Right lobe of liver (tissue), 6 donors: ENCODE data around the gene RSPO1. TPM values are rescaled to one million over a fixed set of nuclear protein-coding genes. Genes with fewer than 3 reads are reported as not detected.
"Not testable (repeated sequence)": the region's sequence is repeated elsewhere in the genome, so short reads cannot be mapped to it uniquely, and the experiment has no call there.

Experiments used
- ATAC-seq, 4 donors: fragments of 200-7000 bp; cut with Tn5 transposase; one replicate each; pipeline ENCODE4 v1.9.1; 2020; ENCODE audit warnings: mild to moderate bottlenecking in 4 of 4, moderate library complexity in 4 of 4
- DNase-seq, 3 donors: peaks; one replicate each; pipeline ENCODE4 v3.0.0-alpha.2; 2020
- H3K27ac ChIP-seq, 3 donors: fragments of 200-600 bp; one replicate each; pipeline ENCODE4 v1.8.0; 2022
- H3K27me3 ChIP-seq, 2 donors: fragments of 200-600 bp; one replicate each; pipeline ENCODE4 v1.8.0; 2022
- H3K36me3 ChIP-seq, 4 donors: fragments of 200-600 bp; sonication (generic) in 1 of 4; one replicate each; pipeline versions ENCODE4 v1.5.1 to v1.8.0; 2017 to 2022; ENCODE audit warnings: control low read depth in 1 of 4
- H3K4me1 ChIP-seq, 4 donors: fragments of 200-600 bp; sonication (generic) in 1 of 4; one replicate each; pipeline versions ENCODE4 v1.5.1 to v1.8.0; 2017 to 2022; ENCODE audit warnings: control low read depth in 1 of 4
- H3K4me3 ChIP-seq, 3 donors: fragments of 200-600 bp; one replicate each; pipeline ENCODE4 v1.8.0; 2022
- H3K9me3 ChIP-seq, 4 donors: fragments of 200-600 bp; sonication (generic) in 1 of 4; one replicate each; pipeline versions ENCODE4 v1.5.1 to v1.8.0; 2017 to 2022; ENCODE audit warnings: control low read depth in 1 of 4
- CTCF ChIP-seq, 4 donors: fragments of 200-600 bp in 3 of 4; fragments of 450-650 bp in 1 of 4; IDR thresholded peaks; one replicate each; pipeline versions ENCODE4 v1.5.1 to v1.8.0; 2016 to 2022; ENCODE audit warnings: antibody characterized with exemption in 4 of 4, mild to moderate bottlenecking in 2 of 4
- POLR2A ChIP-seq: fragments of 450-650 bp; IDR thresholded peaks from one replicate; pipeline ENCODE4 v1.6.1; 2017; ENCODE audit warnings: antibody characterized with exemption, mild to moderate bottlenecking
- WGBS: methylation state at CpG from one replicate; pipeline ENCODE4 v1.1.6; 2018; ENCODE audit warnings: low coverage, low lambda C conversion rate; ENCODE audit not compliant: insufficient coverage; ENCODE audit errors: missing lambda C conversion rate; 5-methylcytosine and 5-hydroxymethylcytosine counted together
- intact Hi-C, 2 donors: fragments of 100-400 bp; cut with DNase I; formaldehyde crosslinking; loops; one replicate each; pipeline versions ENCODE4 v1.11.2 to v1.14.1; 2022
- total RNA-seq, 6 experiments: library from RNA; depleted of rRNA in 2 of 6; stranded (reverse); fragments of >200 nt in 2 of 6; fragmentation: NEBNext Ultra II Directional in 3 of 6; extraction: Animal tissue kit (Norgen Biotek cat#: 25700) in 3 of 6; gene quantifications; one replicate each; pipeline versions ENCODE4 v1.1.0 to v1.2.4, GENCODE V29; 2016 to 2023
- donor health status: DM: no; HTN: yes; CAD: no.
- donor health status: DM: no; HTN: no; CAD: no.
- donor health status: DM: no; HTN: no; CAD: no.
- donor health status: DM: no; HTN: yes; CAD: no.
- donor health status: DM: no; HTN: yes; CAD: no.

Gene RSPO1
- total RNA-seq, 6 experiments from 2014 or later, result not detected

GRCh38 chr1:37596182-37596667 is 38.5 kb downstream of the RSPO1 start:
- no peak for ATAC-seq

GRCh38 chr1:37595440-37596181 is 39.1 kb downstream of the RSPO1 start, which contains the start of gene GNL2:
Gene GNL2, minus strand, starts transcription at chr1:37595937. Its CDS starts 115 bp downstream, at chr1:37595822.
- intact Hi-C loops, result no loop called here
- peaks cover 0 to 23% (median 9%) of the 10 kb centered on the region in 4 donors for H3K36me3 ChIP-seq
- ATAC-seq (peak; percentile 100), DNase-seq (peak; percentile 98)
- TF ChIP-seq POLR2A, result peak; percentile 76
- TF ChIP-seq CTCF (IDR thresholded peaks at IDR 0.05), result no peak
- peak within 1 kb of the TSS; percentile 69 to 87 (median 81) for H3K4me3 ChIP-seq
- under 1% methylated on average over 32 of the region's 51 CpGs for WGBS
- H3K27me3 ChIP-seq, result no peaks in the 10 kb centered on the region
- H3K4me1 ChIP-seq, result peaks cover 0 to 13% (median 5%) of the 10 kb centered on the region in 4 donors
- peak within 1 kb of the TSS; percentile 37 to 76 (median 71) for H3K27ac ChIP-seq
- H3K9me3 ChIP-seq, result no peaks in the 10 kb centered on the region

More at GRCh38 chr1:37596182-37596667, 38.5 kb downstream of the RSPO1 start:
- H3K9me3 ChIP-seq, result no peaks in the 10 kb centered on the region
- H3K27me3 ChIP-seq, result no peaks in the 10 kb centered on the region
- WGBS, result 0% methylated on average over 3 of the region's 3 CpGs
- intact Hi-C loops, result no loop called here
- H3K27ac ChIP-seq, result peak overlapping the region in 2 of 3 donors; percentile 5 to 50
- peaks cover 0 to 13% (median 5%) of the 10 kb centered on the region in 4 donors for H3K4me1 ChIP-seq
- TF ChIP-seq CTCF (IDR thresholded peaks at IDR 0.05) (no peak), POLR2A (no peak)
- H3K36me3 ChIP-seq, result peaks cover 0 to 17% (median 6%) of the 10 kb centered on the region in 4 donors
- no peak for DNase-seq
- peak overlapping the region; percentile 69 to 87 (median 81) for H3K4me3 ChIP-seq

GRCh38 chr1:37593726-37594125 is 41.0 kb downstream of the RSPO1 start:
- Histone ChIP-seq H3K36me3 (peaks cover 2 to 42% (median 20%) of the 10 kb centered on the region in 4 donors), H3K27ac (no peak overlapping the region), H3K9me3 (no peaks in the 10 kb centered on the region), H3K27me3 (no peaks in the 10 kb centered on the region), H3K4me1 (peaks cover 0 to 13% (median 5%) of the 10 kb centered on the region in 4 donors), H3K4me3 (no peak overlapping the region)
- over 99% methylated on average over 6 of the region's 6 CpGs for WGBS
- DNase-seq (no peak), ATAC-seq (no peak)
- TF ChIP-seq CTCF (IDR thresholded peaks at IDR 0.05) (no peak), POLR2A (no peak)
- intact Hi-C loops, result no loop called here

GRCh38 chr1:37588939-37589338 is 45.8 kb downstream of the RSPO1 start:
- intact Hi-C loops, result no loop called here
- 95% methylated on average over 2 of the region's 2 CpGs for WGBS
- ATAC-seq (no peak), DNase-seq (no peak)
- Histone ChIP-seq H3K4me1 (no peaks in the 10 kb centered on the region), H3K4me3 (no peak overlapping the region), H3K9me3 (no peaks in the 10 kb centered on the region), H3K36me3 (peaks cover 4 to 70% (median 35%) of the 10 kb centered on the region in 4 donors), H3K27me3 (no peaks in the 10 kb centered on the region), H3K27ac (no peak overlapping the region)
- TF ChIP-seq POLR2A, result no peak
- no peak for TF ChIP-seq CTCF (IDR thresholded peaks at IDR 0.05)

- H3K27ac ChIP-seq, ATAC-seq, H3K27me3 ChIP-seq, H3K4me3 ChIP-seq, intact Hi-C loops, DNase-seq, H3K4me1 ChIP-seq, H3K9me3 ChIP-seq: not testable (repeated sequence)
- peaks cover 12 to 78% (median 47%) of the 10 kb centered on the region in 4 donors for H3K36me3 ChIP-seq
- WGBS, result 76% methylated on average over 4 of the region's 4 CpGs
These were observed 50.1 kb downstream of the RSPO1 start for GRCh38 chr1:37584544-37584943.
